Measurements from ENCODE around the gene GCLC. TPM values are rescaled to one million over a fixed set of nuclear protein-coding genes. Genes with fewer than 3 reads are reported as not detected.
"Not testable (repeated sequence)": the region's sequence is repeated elsewhere in the genome, so short reads cannot be mapped to it uniquely, and the experiment has no call there.

The GCLC gene
- total and polyA plus RNA-seq, 2 experiments from 2014 or later, result 17.5 to 33.6 TPM

DNA sequence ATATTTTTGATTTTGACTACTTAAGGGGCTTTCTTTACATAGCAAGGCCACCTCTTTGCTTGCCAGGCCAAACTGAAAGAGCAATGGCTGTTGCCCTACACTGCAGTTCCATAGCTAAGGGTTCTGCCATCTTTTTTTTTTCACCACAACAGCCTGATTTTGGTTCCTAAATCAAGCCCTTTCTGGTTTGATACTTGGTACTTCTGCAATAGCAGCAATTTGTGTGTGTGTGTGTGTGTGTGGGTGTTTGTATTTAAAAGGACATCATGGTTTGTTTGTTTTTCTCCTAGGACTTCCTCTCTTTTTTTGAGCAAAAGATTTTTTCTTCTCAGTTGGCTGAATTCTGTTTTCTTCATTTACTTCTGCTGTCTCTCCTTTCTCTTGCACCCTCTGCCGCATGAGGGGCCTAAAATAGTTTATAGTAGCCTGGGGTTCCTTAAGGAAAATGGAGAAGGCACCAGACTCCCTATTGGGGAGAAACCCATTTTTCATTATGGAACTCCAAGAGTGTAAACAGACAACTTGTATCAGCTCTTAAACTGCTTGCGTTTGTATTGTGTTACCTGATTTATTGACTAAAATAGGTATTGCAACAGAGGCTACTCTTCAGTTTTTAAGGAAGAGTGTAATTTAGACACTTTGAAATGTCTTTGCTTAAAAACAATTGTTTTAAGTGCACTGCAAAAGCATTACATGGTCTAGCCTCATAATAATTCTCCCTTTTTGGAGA, 12.2 kb upstream of the GCLC start:
- no peaks in the 10 kb centered on the region for H3K27me3 ChIP-seq
- TF ChIP-seq, protein P1, sequence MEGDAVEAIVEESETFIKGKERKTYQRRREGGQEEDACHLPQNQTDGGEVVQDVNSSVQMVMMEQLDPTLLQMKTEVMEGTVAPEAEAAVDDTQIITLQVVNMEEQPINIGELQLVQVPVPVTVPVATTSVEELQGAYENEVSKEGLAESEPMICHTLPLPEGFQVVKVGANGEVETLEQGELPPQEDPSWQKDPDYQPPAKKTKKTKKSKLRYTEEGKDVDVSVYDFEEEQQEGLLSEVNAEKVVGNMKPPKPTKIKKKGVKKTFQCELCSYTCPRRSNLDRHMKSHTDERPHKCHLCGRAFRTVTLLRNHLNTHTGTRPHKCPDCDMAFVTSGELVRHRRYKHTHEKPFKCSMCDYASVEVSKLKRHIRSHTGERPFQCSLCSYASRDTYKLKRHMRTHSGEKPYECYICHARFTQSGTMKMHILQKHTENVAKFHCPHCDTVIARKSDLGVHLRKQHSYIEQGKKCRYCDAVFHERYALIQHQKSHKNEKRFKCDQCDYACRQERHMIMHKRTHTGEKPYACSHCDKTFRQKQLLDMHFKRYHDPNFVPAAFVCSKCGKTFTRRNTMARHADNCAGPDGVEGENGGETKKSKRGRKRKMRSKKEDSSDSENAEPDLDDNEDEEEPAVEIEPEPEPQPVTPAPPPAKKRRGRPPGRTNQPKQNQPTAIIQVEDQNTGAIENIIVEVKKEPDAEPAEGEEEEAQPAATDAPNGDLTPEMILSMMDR (IDR thresholded peaks at IDR 0.05; ENCODE audit: low read depth, low read length), result no peak
- no peaks in the 10 kb centered on the region for H3K4me1 ChIP-seq (ENCODE audit: low read depth)
- no peaks in the 10 kb centered on the region for H3K36me3 ChIP-seq
- no peaks in the 10 kb centered on the region for H3K9me3 ChIP-seq (ENCODE audit: low read depth)
- DNase-seq (ENCODE audit: low read depth in 1 of 2, low spot score in 1 of 2), result no peak
- no peak overlapping the region for H3K27ac ChIP-seq
- H3K4me3 ChIP-seq, result no peak overlapping the region

DNA sequence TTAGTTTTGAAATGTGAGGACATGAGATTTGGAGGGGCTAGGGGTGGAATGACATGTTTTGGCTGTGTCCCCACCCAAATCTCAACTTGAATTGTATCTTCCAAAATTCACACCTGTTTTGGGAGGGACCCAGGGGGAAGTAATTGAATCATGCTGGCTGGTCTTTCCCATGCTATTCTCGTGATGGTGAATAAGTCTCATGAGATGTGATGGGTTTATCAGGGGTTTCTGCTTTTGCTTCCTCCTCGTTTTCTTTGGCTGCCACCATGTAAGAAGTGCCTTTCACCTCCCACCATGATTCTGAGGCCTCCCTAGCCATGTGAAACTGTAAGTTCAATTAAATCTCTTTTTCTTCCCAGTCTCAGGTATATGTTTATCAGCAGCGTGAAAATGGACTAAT, 8.7 kb upstream of the GCLC start:
- not testable (repeated sequence) for H3K36me3 ChIP-seq; H3K27ac ChIP-seq; H3K27me3 ChIP-seq; H3K4me3 ChIP-seq; H3K9me3 ChIP-seq (ENCODE audit: low read depth); H3K4me1 ChIP-seq (ENCODE audit: low read depth); DNase-seq (ENCODE audit: low read depth in 1 of 2, low spot score in 1 of 2)

DNA sequence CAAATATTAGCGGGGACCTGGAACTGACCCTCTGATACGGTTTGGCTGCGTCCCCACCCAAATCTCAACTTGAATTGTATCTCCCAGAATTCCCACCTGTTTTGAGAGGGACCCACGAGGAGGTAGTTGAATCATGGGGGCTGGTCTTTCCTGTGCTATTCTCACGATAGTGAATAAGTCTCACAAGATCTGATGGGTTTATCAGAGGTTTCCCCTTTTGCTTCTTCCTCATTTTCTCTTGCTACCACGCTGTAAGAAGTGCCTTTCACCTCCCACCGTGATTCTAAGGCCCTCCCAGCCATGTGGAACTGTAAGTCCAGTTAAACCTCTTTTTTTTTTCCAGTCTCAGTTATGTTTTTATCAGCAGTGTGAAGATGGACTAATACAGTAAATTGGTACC, 6.8 kb upstream of the GCLC start:
- H3K36me3 ChIP-seq; DNase-seq (ENCODE audit: low read depth in 1 of 2, low spot score in 1 of 2): not testable (repeated sequence)

DNA sequence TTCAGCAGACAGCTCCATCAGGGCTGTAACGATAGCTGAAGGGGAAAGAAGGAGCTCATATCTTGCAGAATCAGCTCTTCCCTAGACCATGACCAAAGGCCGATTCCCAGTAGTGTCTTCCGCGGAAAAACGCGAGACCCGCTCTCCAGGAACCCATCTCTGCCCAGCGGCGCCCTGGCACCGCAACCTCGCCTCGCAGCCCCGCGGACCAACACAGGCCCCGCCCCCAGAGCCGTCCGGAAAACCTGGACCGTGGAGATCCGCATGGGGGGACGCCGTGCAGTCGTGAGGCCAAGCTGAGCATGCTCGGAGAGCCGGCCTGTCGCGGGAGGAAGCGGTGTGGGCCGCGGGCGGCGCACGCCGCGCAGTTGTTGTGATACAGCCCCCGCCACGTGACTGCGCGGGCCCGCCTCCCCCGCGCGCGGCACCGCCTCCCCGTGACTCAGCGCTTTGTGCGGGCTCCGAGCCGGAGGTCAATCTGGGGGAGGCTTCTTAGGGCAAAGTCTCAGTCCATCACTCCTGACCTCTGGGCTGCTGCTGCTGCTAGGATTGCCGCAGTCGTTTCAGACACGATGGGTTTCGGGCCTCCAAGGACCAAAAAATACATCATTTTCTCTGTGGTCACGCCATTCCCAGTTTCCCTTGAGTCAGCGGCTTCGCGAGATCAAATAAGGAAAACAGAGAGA, 3.1 kb upstream of the GCLC start:
- Histone ChIP-seq H3K27me3 (no peaks in the 10 kb centered on the region), H3K9me3 (ENCODE audit: low read depth) (no peaks in the 10 kb centered on the region), H3K4me3 (peak overlapping the region; percentile 43), H3K36me3 (no peaks in the 10 kb centered on the region), H3K4me1 (ENCODE audit: low read depth) (peaks cover 8% of the 10 kb centered on the region), H3K27ac (peak overlapping the region; percentile 79)
- peak; percentile 95 to 99 for DNase-seq (ENCODE audit: low read depth in 1 of 2, low spot score in 1 of 2)
- TF ChIP-seq, protein P1 (IDR thresholded peaks at IDR 0.05; ENCODE audit: low read depth, low read length), result no peak

More for the DNA sequence above, 6.8 kb upstream of the GCLC start:
- H3K27me3 ChIP-seq; H3K4me1 ChIP-seq (ENCODE audit: low read depth); H3K4me3 ChIP-seq; H3K27ac ChIP-seq; H3K9me3 ChIP-seq (ENCODE audit: low read depth): not testable (repeated sequence)

DNA sequence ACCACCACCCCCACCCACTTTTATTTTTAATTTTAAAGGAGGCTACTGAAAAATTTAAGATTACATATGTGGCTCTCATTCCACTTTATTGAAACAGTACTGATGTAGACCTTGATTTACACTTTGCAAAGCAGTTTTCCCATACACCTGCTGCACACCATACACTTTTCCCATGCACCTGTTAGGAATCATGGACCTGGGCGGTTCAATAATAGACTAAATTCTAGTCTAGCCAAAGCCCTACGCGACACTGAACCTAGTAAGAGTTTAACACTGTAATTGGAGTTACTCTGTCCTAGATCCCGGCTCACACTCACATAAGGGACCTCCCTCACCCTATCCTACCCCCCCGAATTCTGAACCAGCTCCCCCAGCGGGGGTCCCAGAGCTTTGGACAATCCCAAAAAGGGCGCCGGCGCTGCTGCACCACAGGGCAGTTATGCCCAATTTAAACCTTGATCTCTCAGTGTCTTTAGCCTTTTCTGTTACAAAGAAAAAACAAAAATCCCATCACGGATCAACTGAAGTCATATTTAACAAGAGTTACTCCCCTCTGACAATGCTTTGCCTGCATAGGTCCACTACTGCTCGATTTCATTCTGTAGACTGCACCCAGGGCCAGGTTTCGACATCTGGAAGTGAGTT, 2.4 kb upstream of the GCLC start:
- H3K27me3 ChIP-seq, result no peaks in the 10 kb centered on the region
- H3K27ac ChIP-seq, result no peak overlapping the region
- no peaks in the 10 kb centered on the region for H3K9me3 ChIP-seq (ENCODE audit: low read depth)
- TF ChIP-seq, protein P1 (IDR thresholded peaks at IDR 0.05; ENCODE audit: low read depth, low read length), result no peak
- no peaks in the 10 kb centered on the region for H3K36me3 ChIP-seq
- no peak for DNase-seq (ENCODE audit: low read depth in 1 of 2, low spot score in 1 of 2)
- peak overlapping the region; percentile 43 for H3K4me3 ChIP-seq
- peaks cover 9% of the 10 kb centered on the region for H3K4me1 ChIP-seq (ENCODE audit: low read depth)

DNA sequence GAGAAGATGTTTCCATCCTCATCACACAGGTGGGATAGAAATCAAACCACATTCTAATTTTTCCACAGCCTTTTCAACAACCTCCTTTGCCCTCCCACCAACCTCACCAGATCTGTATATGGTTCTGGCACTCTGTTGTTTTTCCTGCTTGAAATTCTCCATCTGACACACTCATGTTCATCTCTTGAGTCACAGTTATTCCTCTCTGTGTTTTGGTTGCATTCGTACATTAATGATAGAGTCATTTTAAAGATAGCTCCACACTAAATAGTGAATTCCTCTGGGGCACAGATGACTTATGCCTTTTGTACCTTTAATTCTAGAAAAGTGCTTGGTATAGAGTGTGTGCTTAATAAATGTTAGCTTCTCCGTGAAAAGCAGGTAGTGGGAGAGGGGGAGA, 1.4 kb upstream of the GCLC start:
- no peak overlapping the region for H3K27ac ChIP-seq

More for the DNA sequence above, 1.4 kb upstream of the GCLC start:
- Histone ChIP-seq H3K4me1 (ENCODE audit: low read depth) (peaks cover 11% of the 10 kb centered on the region), H3K27me3 (no peaks in the 10 kb centered on the region), H3K36me3 (no peaks in the 10 kb centered on the region), H3K4me3 (no peak overlapping the region), H3K9me3 (ENCODE audit: low read depth) (no peaks in the 10 kb centered on the region)
- TF ChIP-seq, protein P1 (IDR thresholded peaks at IDR 0.05; ENCODE audit: low read depth, low read length), result no peak
- no peak for DNase-seq (ENCODE audit: low read depth in 1 of 2, low spot score in 1 of 2)

All from cardiac muscle cell (in vitro differentiated cells and primary cell).